SK-N-SH treated with all-trans-retinoic acid at 6 μM for 48 hours (cell line): ENCODE results near the gene ARHGAP4.

ENCODE experiments used
- ATAC-seq: fragments of 200-7000 bp; cut with Tn5 transposase; 3 replicates; pipeline ENCODE4 v1.9.1; 2020; ENCODE audit warnings: mild to moderate bottlenecking, moderate library complexity
- ARNTL ChIP-seq: fragments of 450-650 bp; formaldehyde crosslinking; IDR thresholded peaks from 2 replicates; pipeline ENCODE4 v1.5.0; 2020; ENCODE audit warnings: low read depth, mild to moderate bottlenecking, moderate library complexity, borderline replicate concordance
- BACH2 ChIP-seq: fragments of 250-450 bp; sonication (Bioruptor Pico); IDR thresholded peaks from 2 replicates; pipeline ENCODE4 v1.9.0; 2021; ENCODE audit warnings: mild to moderate bottlenecking, borderline replicate concordance
- CSDC2 ChIP-seq: fragments of 250-450 bp; sonication (Bioruptor Pico); IDR thresholded peaks from 2 replicates; pipeline ENCODE4 v1.5.0; 2020; ENCODE audit warnings: mild to moderate bottlenecking, moderate library complexity
- ESRRG ChIP-seq: fragments of 250-450 bp; sonication (Bioruptor Pico); IDR thresholded peaks from 2 replicates; pipeline ENCODE4 v1.6.1; 2021; ENCODE audit warnings: mild to moderate bottlenecking
- GLIS3 ChIP-seq: fragments of 250-450 bp; sonication (Bioruptor Pico); IDR thresholded peaks from 2 replicates; pipeline ENCODE4 v1.5.0; 2020; ENCODE audit warnings: mild to moderate bottlenecking, moderate library complexity
- OSR1 ChIP-seq: fragments of 250-450 bp; sonication (Bioruptor Pico); IDR thresholded peaks from 2 replicates; pipeline ENCODE4 v1.8.0; 2022; ENCODE audit warnings: moderate library complexity, mild to moderate bottlenecking, inconsistent platforms
- PPARA ChIP-seq: fragments of 250-450 bp; sonication (Bioruptor Pico); IDR thresholded peaks from 2 replicates; pipeline ENCODE4 v1.5.0; 2020; ENCODE audit warnings: mild to moderate bottlenecking, borderline replicate concordance
- RARB ChIP-seq: fragments of 250-450 bp; sonication (Bioruptor Pico); IDR thresholded peaks from 2 replicates; pipeline ENCODE4 v1.8.0; 2021; ENCODE audit warnings: mild to moderate bottlenecking, moderate library complexity
- SNAI2 ChIP-seq: fragments of 250-450 bp; sonication (Bioruptor Pico); IDR thresholded peaks from 2 replicates; pipeline ENCODE4 v1.5.0; 2020; ENCODE audit warnings: mild to moderate bottlenecking, moderate library complexity
- TCF4 ChIP-seq: fragments of 250-450 bp; sonication (Bioruptor Pico); IDR thresholded peaks from 2 replicates; pipeline ENCODE4 v1.8.0; 2021; ENCODE audit warnings: mild to moderate bottlenecking, moderate library complexity, borderline replicate concordance
- TOX ChIP-seq: fragments of 250-450 bp; sonication (Bioruptor Pico); IDR thresholded peaks from 2 replicates; pipeline ENCODE4 v1.8.0; 2021; ENCODE audit warnings: mild to moderate bottlenecking, moderate library complexity, borderline replicate concordance
- ZC3H10 ChIP-seq: fragments of 250-450 bp; sonication (Bioruptor Pico); IDR thresholded peaks from 2 replicates; pipeline ENCODE4 v1.5.1; 2021; ENCODE audit warnings: mild to moderate bottlenecking, moderate library complexity
- ZFP3 ChIP-seq: fragments of 250-450 bp; sonication (Bioruptor Pico); IDR thresholded peaks from 2 replicates; pipeline ENCODE4 v1.5.0; 2020; ENCODE audit warnings: mild to moderate bottlenecking, moderate library complexity
- ZNF565 ChIP-seq: fragments of 450-650 bp; formaldehyde crosslinking; conservative IDR thresholded peaks from 2 replicates; pipeline ENCODE4 v1.5.0; 2020; ENCODE audit warnings: low read depth, mild to moderate bottlenecking, moderate library complexity
- ZNF70 ChIP-seq: fragments of 450-650 bp; formaldehyde crosslinking; IDR thresholded peaks from 2 replicates; pipeline ENCODE4 v1.5.0; 2020; ENCODE audit warnings: mild to moderate bottlenecking, moderate library complexity
- ZNF8 ChIP-seq: fragments of 450-650 bp; formaldehyde crosslinking; IDR thresholded peaks from 2 replicates; pipeline ENCODE4 v1.5.0; 2020; ENCODE audit warnings: mild to moderate bottlenecking, moderate library complexity
- TF ChIP-seq, protein P1 (sequence below): fragments of 250-450 bp; sonication (Bioruptor Pico); IDR thresholded peaks from 2 replicates; pipeline ENCODE4 v1.5.1; 2021; ENCODE audit warnings: mild to moderate bottlenecking, moderate library complexity
- TF ChIP-seq, protein P2 (sequence below): fragments of 250-450 bp; sonication (Bioruptor Pico); IDR thresholded peaks from 2 replicates; pipeline ENCODE4 v1.8.0; 2021; ENCODE audit warnings: low read depth, mild to moderate bottlenecking, moderate library complexity, borderline replicate concordance
- TF ChIP-seq, protein P3 (sequence below): fragments of 250-450 bp; sonication (Bioruptor Pico); IDR thresholded peaks from 2 replicates; pipeline ENCODE4 v1.8.0; 2020; ENCODE audit warnings: mild to moderate bottlenecking, moderate library complexity, borderline replicate concordance
- TF ChIP-seq, protein P4 (sequence below): fragments of 250-450 bp; sonication (Bioruptor Pico); IDR thresholded peaks from 2 replicates; pipeline ENCODE4 v1.5.0; 2020; ENCODE audit warnings: mild to moderate bottlenecking, moderate library complexity
- TF ChIP-seq, protein P5 (sequence below): fragments of 250-450 bp; sonication (Bioruptor Pico); IDR thresholded peaks from 2 replicates; pipeline ENCODE4 v1.5.1; 2020; ENCODE audit warnings: low read depth, mild to moderate bottlenecking, moderate library complexity

Gene ARHGAP4

DNA sequence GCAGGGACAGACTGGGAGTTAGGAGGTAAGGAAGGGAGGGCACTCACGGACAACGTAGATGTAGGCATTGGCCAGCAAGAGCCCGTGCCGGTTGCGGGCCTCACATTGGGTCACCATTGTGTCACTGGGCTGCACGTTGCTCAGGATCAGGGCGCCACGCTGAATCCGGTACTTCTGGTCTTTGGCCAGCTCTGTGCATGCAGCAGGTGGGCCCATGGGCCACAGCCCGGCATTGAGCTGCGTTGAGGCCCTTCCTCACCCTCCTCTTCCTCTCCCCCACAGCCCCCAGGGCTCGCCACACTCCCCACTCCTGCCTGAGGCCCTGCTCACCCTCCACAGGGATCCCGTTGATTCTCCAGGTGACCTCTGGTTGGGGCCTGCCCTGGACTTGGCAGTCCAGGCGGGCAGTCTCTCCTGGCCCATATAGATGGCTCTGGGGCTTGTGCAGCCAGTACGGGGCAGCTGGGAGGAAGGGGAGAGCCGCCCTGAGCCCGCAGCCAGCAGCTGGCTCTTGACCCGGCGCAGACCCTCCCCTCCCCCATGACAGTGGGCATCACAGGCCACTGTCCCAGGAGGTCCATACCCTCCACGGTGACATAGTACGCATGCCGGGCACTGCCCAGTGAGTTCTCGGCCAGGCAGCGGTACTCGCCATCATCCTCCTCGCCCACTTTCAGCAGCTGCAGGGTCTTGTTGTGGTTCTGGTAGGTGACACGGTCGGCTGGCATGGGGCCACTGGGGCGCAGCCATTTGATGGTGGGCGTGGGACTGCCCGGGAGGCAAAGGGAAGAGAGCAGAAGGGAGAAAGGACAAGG lies 56.4 kb downstream of the ARHGAP4 start:
- TF ChIP-seq TCF4 (CRISPR knock-in tag): no peak
- TF ChIP-seq, protein P1, sequence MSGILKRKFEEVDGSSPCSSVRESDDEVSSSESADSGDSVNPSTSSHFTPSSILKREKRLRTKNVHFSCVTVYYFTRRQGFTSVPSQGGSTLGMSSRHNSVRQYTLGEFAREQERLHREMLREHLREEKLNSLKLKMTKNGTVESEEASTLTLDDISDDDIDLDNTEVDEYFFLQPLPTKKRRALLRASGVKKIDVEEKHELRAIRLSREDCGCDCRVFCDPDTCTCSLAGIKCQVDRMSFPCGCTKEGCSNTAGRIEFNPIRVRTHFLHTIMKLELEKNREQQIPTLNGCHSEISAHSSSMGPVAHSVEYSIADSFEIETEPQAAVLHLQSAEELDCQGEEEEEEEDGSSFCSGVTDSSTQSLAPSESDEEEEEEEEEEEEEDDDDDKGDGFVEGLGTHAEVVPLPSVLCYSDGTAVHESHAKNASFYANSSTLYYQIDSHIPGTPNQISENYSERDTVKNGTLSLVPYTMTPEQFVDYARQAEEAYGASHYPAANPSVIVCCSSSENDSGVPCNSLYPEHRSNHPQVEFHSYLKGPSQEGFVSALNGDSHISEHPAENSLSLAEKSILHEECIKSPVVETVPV (CRISPR knock-in tag): no peak
- TF ChIP-seq, protein P2, sequence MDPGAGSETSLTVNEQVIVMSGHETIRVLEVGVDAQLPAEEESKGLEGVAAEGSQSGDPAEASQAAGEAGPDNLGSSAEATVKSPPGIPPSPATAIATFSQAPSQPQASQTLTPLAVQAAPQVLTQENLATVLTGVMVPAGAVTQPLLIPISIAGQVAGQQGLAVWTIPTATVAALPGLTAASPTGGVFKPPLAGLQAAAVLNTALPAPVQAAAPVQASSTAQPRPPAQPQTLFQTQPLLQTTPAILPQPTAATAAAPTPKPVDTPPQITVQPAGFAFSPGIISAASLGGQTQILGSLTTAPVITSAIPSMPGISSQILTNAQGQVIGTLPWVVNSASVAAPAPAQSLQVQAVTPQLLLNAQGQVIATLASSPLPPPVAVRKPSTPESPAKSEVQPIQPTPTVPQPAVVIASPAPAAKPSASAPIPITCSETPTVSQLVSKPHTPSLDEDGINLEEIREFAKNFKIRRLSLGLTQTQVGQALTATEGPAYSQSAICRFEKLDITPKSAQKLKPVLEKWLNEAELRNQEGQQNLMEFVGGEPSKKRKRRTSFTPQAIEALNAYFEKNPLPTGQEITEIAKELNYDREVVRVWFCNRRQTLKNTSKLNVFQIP (CRISPR knock-in tag): no peak
- no peak for TF ChIP-seq TOX (CRISPR knock-in tag)
- TF ChIP-seq, protein P3, sequence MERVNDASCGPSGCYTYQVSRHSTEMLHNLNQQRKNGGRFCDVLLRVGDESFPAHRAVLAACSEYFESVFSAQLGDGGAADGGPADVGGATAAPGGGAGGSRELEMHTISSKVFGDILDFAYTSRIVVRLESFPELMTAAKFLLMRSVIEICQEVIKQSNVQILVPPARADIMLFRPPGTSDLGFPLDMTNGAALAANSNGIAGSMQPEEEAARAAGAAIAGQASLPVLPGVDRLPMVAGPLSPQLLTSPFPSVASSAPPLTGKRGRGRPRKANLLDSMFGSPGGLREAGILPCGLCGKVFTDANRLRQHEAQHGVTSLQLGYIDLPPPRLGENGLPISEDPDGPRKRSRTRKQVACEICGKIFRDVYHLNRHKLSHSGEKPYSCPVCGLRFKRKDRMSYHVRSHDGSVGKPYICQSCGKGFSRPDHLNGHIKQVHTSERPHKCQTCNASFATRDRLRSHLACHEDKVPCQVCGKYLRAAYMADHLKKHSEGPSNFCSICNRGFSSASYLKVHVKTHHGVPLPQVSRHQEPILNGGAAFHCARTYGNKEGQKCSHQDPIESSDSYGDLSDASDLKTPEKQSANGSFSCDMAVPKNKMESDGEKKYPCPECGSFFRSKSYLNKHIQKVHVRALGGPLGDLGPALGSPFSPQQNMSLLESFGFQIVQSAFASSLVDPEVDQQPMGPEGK: no peak
- no peak for TF ChIP-seq RARB (CRISPR knock-in tag)
- TF ChIP-seq ZNF8: no peak
- TF ChIP-seq, protein P4, sequence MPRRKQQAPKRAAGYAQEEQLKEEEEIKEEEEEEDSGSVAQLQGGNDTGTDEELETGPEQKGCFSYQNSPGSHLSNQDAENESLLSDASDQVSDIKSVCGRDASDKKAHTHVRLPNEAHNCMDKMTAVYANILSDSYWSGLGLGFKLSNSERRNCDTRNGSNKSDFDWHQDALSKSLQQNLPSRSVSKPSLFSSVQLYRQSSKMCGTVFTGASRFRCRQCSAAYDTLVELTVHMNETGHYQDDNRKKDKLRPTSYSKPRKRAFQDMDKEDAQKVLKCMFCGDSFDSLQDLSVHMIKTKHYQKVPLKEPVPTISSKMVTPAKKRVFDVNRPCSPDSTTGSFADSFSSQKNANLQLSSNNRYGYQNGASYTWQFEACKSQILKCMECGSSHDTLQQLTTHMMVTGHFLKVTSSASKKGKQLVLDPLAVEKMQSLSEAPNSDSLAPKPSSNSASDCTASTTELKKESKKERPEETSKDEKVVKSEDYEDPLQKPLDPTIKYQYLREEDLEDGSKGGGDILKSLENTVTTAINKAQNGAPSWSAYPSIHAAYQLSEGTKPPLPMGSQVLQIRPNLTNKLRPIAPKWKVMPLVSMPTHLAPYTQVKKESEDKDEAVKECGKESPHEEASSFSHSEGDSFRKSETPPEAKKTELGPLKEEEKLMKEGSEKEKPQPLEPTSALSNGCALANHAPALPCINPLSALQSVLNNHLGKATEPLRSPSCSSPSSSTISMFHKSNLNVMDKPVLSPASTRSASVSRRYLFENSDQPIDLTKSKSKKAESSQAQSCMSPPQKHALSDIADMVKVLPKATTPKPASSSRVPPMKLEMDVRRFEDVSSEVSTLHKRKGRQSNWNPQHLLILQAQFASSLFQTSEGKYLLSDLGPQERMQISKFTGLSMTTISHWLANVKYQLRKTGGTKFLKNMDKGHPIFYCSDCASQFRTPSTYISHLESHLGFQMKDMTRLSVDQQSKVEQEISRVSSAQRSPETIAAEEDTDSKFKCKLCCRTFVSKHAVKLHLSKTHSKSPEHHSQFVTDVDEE (CRISPR knock-in tag): no peak
- TF ChIP-seq ZC3H10 (CRISPR knock-in tag): no peak
- no peak for TF ChIP-seq GLIS3 (CRISPR knock-in tag)
- no peak for TF ChIP-seq SNAI2 (CRISPR knock-in tag)
- no peak for TF ChIP-seq ZNF565 (CRISPR knock-in tag)
- no peak for TF ChIP-seq ESRRG (CRISPR knock-in tag)
- no peak for TF ChIP-seq ARNTL (CRISPR knock-in tag)
- TF ChIP-seq BACH2 (CRISPR knock-in tag): no peak
- TF ChIP-seq ZNF70 (CRISPR knock-in tag): no peak
- no peak for TF ChIP-seq PPARA (CRISPR knock-in tag)
- TF ChIP-seq, protein P5, sequence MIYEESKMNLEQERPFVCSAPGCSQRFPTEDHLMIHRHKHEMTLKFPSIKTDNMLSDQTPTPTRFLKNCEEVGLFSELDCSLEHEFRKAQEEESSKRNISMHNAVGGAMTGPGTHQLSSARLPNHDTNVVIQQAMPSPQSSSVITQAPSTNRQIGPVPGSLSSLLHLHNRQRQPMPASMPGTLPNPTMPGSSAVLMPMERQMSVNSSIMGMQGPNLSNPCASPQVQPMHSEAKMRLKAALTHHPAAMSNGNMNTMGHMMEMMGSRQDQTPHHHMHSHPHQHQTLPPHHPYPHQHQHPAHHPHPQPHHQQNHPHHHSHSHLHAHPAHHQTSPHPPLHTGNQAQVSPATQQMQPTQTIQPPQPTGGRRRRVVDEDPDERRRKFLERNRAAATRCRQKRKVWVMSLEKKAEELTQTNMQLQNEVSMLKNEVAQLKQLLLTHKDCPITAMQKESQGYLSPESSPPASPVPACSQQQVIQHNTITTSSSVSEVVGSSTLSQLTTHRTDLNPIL: no peak
- no peak for TF ChIP-seq ZFP3
- TF ChIP-seq OSR1 (CRISPR knock-in tag): no peak
- TF ChIP-seq, all 23 proteins: peak for 0
- ATAC-seq: no peak

DNA sequence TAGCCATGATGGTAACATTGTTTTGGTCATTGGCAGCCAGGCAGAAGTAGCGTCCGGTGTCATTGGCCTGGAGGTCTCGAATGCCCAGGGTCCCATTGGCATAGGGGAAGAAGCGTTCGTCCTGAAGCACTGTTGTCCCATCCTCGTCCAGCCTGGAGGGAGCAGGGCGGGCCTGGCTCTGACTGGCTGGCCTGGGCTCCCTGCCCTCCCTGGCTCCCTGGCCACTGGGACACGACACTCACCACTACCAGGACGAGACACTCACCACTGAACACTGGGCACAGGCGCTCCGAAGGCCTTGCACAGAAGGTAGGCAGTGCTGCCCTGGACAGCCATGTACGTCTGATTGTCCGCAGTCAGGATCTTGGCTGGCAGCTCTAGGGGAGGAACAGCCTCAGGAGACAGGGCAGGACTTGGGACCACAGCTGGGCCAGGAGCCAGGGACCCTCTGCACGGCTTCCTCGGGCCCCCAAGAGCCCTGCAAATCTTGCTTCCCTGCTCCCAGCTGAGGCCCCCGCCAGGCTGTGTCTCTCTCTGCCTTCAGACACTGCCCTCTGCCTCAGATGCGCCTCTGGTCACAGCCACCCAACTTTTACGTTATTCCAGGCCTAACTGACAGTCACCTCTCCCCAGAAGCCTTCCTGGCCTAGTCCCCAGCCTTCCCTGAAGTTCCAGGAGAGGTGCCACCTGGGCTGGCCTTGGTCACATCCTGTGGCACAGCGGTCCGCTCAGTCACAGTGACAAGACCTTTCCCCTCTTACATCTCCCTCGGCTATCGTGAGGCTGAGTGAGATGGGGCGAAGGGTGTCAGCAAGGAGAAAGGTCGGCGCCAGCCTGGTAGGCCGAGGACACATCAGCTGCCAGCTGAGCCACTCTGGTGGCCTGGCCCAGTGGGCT lies 57.2 kb downstream of the ARHGAP4 start:
- TF ChIP-seq ZNF8 (no peak), SNAI2 (CRISPR knock-in tag) (no peak), TOX (CRISPR knock-in tag) (no peak), ZNF70 (CRISPR knock-in tag) (no peak), CSDC2 (CRISPR knock-in tag) (no peak), GLIS3 (CRISPR knock-in tag) (no peak), PPARA (CRISPR knock-in tag) (no peak)
- TF ChIP-seq, protein P3: no peak
- TF ChIP-seq, protein P2 (CRISPR knock-in tag): no peak
- ATAC-seq: no peak
